GM12878 (cell line): Measurements from ENCODE around the gene SMIM28. TPM values are rescaled to one million over a fixed set of nuclear protein-coding genes. Genes with fewer than 3 reads are reported as not detected.

Experiments
- ATF2 ChIP-seq: IDR thresholded peaks from 2 replicates; pipeline ENCODE4 v1.6.1; 2012; ENCODE audit warnings: low read length, inconsistent platforms
- ATF7 ChIP-seq: fragments of 450-650 bp; IDR thresholded peaks from 2 replicates; pipeline ENCODE4 v1.6.1; 2016; ENCODE audit warnings: low read depth, mild to moderate bottlenecking
- BCL3 ChIP-seq: IDR thresholded peaks from 2 replicates; pipeline ENCODE4 v1.6.1; 2011; ENCODE audit warnings: borderline replicate concordance, low read depth, mild to moderate bottlenecking, moderate library complexity, low read length; ENCODE audit not compliant: insufficient read depth, poor library complexity, severe bottlenecking
- CHD2 ChIP-seq: IDR thresholded peaks from 2 replicates; pipeline ENCODE4 v1.6.1; 2011; ENCODE audit warnings: low read depth, low read length, improper control_type of control experiment, borderline replicate concordance
- CREM ChIP-seq: IDR thresholded peaks from 2 replicates; pipeline ENCODE4 v1.6.1; 2014; ENCODE audit warnings: antibody characterized with exemption, low read depth
- FOXM1 ChIP-seq: IDR thresholded peaks from 2 replicates; pipeline ENCODE4 v1.6.1; 2012; ENCODE audit warnings: low read depth, mild to moderate bottlenecking, inconsistent platforms, low read length, moderate library complexity
- GABPA ChIP-seq: IDR thresholded peaks from 2 replicates; pipeline ENCODE4 v1.6.1; 2014; ENCODE audit warnings: antibody characterized with exemption, low read depth, mild to moderate bottlenecking, inconsistent platforms
- HDAC6 ChIP-seq: fragments of 200-600 bp; sonication (generic); IDR thresholded peaks from one replicate; pipeline ENCODE4 v1.8.0; 2017; ENCODE audit warnings: antibody characterized with exemption; ENCODE audit not compliant: unreplicated experiment
- HDGF ChIP-seq: fragments of 450-650 bp; IDR thresholded peaks from 2 replicates; pipeline ENCODE4 v1.6.1; 2016; ENCODE audit warnings: antibody characterized with exemption
- IRF5 ChIP-seq: fragments of 450-650 bp; IDR thresholded peaks from 2 replicates; pipeline ENCODE4 v1.6.1; 2017; ENCODE audit warnings: borderline replicate concordance
- JUNB ChIP-seq: IDR thresholded peaks from 2 replicates; pipeline ENCODE4 v1.6.1; 2016; ENCODE audit warnings: antibody characterized with exemption, mild to moderate bottlenecking
- MAX ChIP-seq: IDR thresholded peaks from 2 replicates; pipeline ENCODE4 v1.6.1; 2012; ENCODE audit warnings: low read depth, low read length, improper control_type of control experiment
- MEF2A ChIP-seq: IDR thresholded peaks from 2 replicates; pipeline ENCODE4 v1.6.1; 2011; ENCODE audit warnings: low read depth, mild to moderate bottlenecking, low read length, moderate library complexity; ENCODE audit not compliant: insufficient read depth
- MXI1 ChIP-seq: fragments of 150-350 bp; IDR thresholded peaks from 2 replicates; pipeline ENCODE4 v1.6.1; 2011; ENCODE audit warnings: low read depth, mild to moderate bottlenecking, inconsistent platforms, low read length, improper control_type of control experiment
- MYC ChIP-seq: IDR thresholded peaks from 2 replicates; pipeline ENCODE4 v1.6.1; 2011; ENCODE audit warnings: mild to moderate bottlenecking, low read length, moderate library complexity, inconsistent platforms; ENCODE audit not compliant: insufficient read depth, insufficient replicate concordance, insufficient read length, severe bottlenecking
- NFIC ChIP-seq: IDR thresholded peaks from 2 replicates; pipeline ENCODE4 v1.6.1; 2012; ENCODE audit warnings: low read depth, mild to moderate bottlenecking, inconsistent platforms, low read length, moderate library complexity
- NKRF ChIP-seq: fragments of 450-650 bp; conservative IDR thresholded peaks from 2 replicates; pipeline ENCODE4 v1.6.1; 2017; ENCODE audit warnings: mild to moderate bottlenecking, moderate library complexity
- RELB ChIP-seq: fragments of 450-650 bp; IDR thresholded peaks from 2 replicates; pipeline ENCODE4 v1.6.1; 2017; ENCODE audit warnings: low read depth, mild to moderate bottlenecking, moderate library complexity
- SIX5 ChIP-seq: IDR thresholded peaks from 2 replicates; pipeline ENCODE4 v1.6.1; 2011; ENCODE audit warnings: mild to moderate bottlenecking, low read depth, low read length, moderate library complexity; ENCODE audit not compliant: severe bottlenecking
- SUPT20H ChIP-seq: IDR thresholded peaks from 2 replicates; pipeline ENCODE4 v1.6.1; 2011; ENCODE audit warnings: low read depth, mild to moderate bottlenecking, low read length, moderate library complexity, borderline replicate concordance; ENCODE audit not compliant: control insufficient read depth
- TCF7 ChIP-seq: IDR thresholded peaks from 2 replicates; pipeline ENCODE4 v1.6.1; 2014; ENCODE audit warnings: antibody characterized with exemption, borderline replicate concordance
- polyA plus RNA-seq, 11 experiments: library from polyadenylated mRNA; depleted of rRNA in 4 of 11; unstranded in 6 of 11; stranded (reverse) in 5 of 11; fragments of >200 nt; fragmentation: Nextera tagmentation in 4 of 11; fragmentation: Illumina TruSeq in 1 of 11; extraction: Ambion mirVana in 4 of 11; extraction: Trizol in 1 of 11; gene quantifications; 1 replicate in 1 of 11; 2 replicates in 10 of 11; pipeline versions ENCODE4 v1.2.1 to v1.2.3, GENCODE V29; 2011 to 2016; ENCODE audit warnings: inconsistent platforms in 2 of 11, missing spikeins in 2 of 11, low read depth in 1 of 11
- total RNA-seq, 4 experiments: library from RNA; depleted of rRNA in 3 of 4; stranded (reverse); fragments of >200 nt in 3 of 4; fragmentation: Illumina TruSeq in 1 of 4; extraction: Trizol in 1 of 4; gene quantifications; 2 replicates each; pipeline versions ENCODE4 v1.2.1 to v1.2.3, GENCODE V29; 2013 to 2021

The SMIM28 gene
- total and polyA plus RNA-seq, 10 of the 15 experiments (the other 5 are each of a cell fraction or from before 2014, with no cell fraction given): not detected

- peak; percentile 86 for TF ChIP-seq NKRF
- 0 out of 2 replicates have a peak, but pooled peaks have one; percentile 48 for TF ChIP-seq CREM
- no peak for TF ChIP-seq BCL3
- TF ChIP-seq SIX5: no peak
- no peak for TF ChIP-seq ATF2
- no peak for TF ChIP-seq HDGF
- peak; percentile 37 for TF ChIP-seq MXI1
- no peak for TF ChIP-seq TCF7
- TF ChIP-seq JUNB: no peak
- TF ChIP-seq IRF5: no peak
- peak; percentile 29; the same call in 1 of the 2 replicates for TF ChIP-seq MAX
- no peak for TF ChIP-seq SUPT20H
- TF ChIP-seq MEF2A: 0 out of 2 replicates have a peak, but pooled peaks have one; percentile 18
- no peak for TF ChIP-seq HDAC6
- no peak for TF ChIP-seq ATF7
- TF ChIP-seq RELB: peak; percentile 36; the same call in 1 of the 2 replicates
- peak; percentile 64 for TF ChIP-seq GABPA
- no peak for TF ChIP-seq MYC
- TF ChIP-seq FOXM1: no peak
- no peak for TF ChIP-seq NFIC
- TF ChIP-seq CHD2: peak; percentile 61; the same call in 1 of the 2 replicates
Observed at GRCh38 chr6:138403801-138404665, 26.3 kb downstream of the SMIM28 start, which contains the start of gene HEBP2 (continued).
